ENCODE data around the gene LTB4R. TPM values are rescaled to one million over a fixed set of nuclear protein-coding genes. Genes with fewer than 3 reads are reported as not detected.
A peak's percentile ranks its signal among the peaks of the same experiment; 100 is the strongest.

Gene LTB4R
- total RNA-seq, 1 experiment from 2014 or later, result 11.1 TPM

GRCh38 chr14:24298892-24299254, 12.4 kb upstream of the LTB4R start:
- peak; percentile 33 for DNase-seq (ENCODE audit: extremely low read depth, low read depth)

DNA sequence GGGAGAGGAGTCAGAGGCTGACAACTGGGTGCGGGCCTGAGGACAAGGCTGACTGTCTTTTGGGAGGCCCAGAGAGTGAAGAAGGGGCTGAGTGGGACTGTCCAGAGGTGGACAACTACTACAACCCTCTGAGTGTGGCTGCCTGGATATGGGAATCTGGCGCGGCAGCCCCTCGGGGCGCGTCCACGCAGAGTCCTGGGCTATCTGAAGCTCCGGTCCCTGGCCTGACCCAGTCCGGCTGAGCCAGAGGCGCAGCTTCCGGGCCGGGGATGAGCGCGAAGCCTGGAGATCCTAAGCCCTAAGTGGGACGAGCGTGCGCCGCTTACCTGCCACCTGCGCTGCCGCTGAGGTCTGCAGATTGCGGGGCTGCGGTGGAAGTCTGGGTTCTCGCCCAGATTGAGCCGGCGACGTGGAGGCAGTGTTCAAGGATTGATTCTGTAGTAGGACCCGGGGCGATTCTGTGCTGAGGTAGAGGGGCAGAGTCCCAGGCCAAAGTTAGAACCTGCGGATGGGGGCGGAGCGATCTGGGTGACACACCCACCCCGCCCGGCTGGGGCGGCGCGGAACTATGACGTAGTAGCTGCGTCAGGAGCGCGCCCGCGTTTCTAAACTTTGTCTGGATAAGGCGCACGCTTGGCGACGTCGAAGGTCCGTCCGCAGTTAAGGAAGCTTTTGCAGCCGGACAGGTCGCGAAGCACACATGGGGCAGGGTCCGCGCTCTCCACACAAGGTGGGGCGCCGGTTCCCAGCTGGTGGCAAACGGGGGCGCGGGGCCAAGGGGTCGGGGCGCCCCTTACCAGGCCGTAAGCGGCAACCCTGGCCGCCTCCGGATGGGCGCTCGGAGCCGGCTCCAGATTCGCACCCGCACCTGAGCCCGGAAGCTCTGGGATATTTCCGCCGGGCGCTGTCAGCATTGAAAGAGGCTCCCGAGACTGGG, 11.8 kb upstream of the LTB4R start, which contains the start of the genes DHRS1 and NOP9:
Gene DHRS1, minus strand, starts transcription at position 526 of the 937 bp plus-strand sequence. CDS start 674 bp downstream, outside the sequence.
Gene NOP9, plus strand, starts transcription at position 596 of the 937 bp plus-strand sequence. Its CDS starts 105 bp downstream, at position 701.
- DNase-seq (ENCODE audit: extremely low read depth, low read depth), result peak; percentile 85

- DNase-seq (ENCODE audit: extremely low read depth, low read depth), result no peak
Measured at GRCh38 chr14:24300326-24300980, 10.8 kb upstream of the LTB4R start.

- no peak for DNase-seq (ENCODE audit: extremely low read depth, low read depth)
Measured at GRCh38 chr14:24304019-24304387, 7.3 kb upstream of the LTB4R start.

DNA sequence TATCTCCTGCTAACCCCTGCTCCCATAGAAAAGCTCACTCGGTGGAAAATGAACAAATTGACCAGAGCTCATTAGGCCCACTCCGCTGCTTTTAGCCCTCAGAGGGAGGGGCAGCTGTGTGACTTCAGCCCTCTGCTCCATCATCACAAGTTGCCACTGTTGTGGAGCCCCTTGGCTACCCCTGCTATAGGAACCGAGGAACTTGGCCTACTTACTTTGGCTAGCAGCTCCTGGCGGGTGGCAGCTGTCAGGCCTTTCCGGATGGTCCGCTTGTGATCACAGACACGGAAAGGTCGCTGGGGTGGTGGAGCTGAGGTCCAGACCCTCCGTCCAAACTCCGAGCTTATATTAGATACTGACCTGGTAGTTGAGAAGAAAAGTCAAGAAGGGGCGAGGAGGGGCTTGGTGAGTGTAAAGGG, 4.1 kb upstream of the LTB4R start:
- no peak for DNase-seq (ENCODE audit: extremely low read depth, low read depth)

- DNase-seq (ENCODE audit: extremely low read depth, low read depth), result peak; percentile 58
Measured at GRCh38 chr14:24307575-24308341, 3.5 kb upstream of the LTB4R start, which contains the start of gene CIDEB. CIDEB (minus strand) TSS chr14:24307977; CDS start chr14:24307858, 119 bp downstream.

DNA sequence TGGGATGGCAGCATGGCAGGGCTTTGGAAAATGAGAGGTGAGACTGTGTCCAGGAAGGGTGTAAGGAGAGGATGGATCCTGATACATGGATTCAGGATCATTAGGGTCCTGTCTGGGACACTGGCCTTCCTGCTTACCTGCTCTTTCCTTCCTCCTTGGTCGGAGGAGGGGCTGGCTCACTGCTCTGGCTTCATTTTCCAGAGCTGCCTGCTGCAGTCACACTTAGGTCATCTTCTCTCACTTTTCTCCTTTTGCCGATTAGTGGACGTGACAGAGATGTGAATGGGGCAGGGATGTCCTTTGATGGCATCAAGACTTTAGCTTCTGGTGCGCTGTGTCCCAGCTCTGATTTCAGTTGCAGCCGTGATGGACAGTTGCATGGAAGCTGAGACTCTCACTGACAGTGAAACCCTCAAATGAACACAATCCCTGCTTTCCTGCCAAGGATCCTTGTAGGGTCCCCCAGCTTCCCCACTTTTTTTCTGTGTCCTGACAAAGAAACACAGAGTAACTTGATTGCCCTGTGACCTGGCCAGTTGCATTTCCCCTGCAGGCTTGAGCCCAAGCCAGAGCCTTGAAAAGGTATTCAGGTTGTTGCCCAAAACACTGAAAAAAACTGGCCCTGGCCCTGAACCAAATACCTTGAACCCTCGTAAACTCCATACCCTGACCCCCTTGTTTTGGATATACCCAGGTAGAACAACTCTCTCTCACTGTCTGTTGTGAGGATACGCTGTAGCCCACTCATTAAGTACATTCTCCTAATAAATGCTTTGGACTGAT, 2.8 kb upstream of the LTB4R start:
- DNase-seq (ENCODE audit: extremely low read depth, low read depth), result no peak

DNA sequence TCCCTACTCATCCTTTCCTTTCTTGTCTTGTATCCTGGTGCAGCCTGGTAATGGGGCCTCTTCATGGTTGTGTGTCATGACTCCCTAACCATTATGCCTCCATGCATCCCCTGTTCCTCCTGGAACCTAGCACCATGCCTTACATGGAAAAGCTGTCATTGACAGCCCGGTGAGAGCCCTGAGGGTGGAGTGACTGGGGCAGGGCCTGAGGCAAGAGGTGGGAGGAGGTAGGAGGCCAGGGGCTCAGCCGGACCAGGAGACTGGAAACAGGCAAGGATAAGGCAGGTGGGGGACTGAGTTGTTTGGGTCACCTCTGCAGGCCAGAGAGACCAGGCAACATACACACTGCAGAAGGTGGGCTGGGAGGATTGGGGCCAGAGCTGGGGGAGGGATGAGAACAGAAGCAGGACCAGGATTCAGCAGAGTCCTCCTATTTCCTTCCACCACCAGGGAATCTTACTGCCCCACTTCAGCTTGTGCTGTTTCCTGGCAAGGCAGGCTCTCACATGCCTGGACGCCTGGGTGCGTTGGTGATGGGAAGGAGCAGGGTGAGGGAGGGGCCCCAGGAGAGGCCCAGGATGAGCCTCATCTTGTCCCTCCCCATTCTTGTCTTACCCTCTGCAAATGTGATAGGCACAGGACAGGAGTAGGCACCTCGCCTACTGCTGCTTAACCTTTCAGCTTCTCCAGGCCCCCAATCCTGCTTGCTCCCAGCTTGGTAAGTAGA, 1.6 kb upstream of the LTB4R start, which contains the start of gene LTB4R2:
Gene LTB4R2, plus strand, starts transcription at position 603 of the 727 bp plus-strand sequence. CDS start 525 bp downstream, outside the sequence.
- DNase-seq (ENCODE audit: extremely low read depth, low read depth), result no peak

DNA sequence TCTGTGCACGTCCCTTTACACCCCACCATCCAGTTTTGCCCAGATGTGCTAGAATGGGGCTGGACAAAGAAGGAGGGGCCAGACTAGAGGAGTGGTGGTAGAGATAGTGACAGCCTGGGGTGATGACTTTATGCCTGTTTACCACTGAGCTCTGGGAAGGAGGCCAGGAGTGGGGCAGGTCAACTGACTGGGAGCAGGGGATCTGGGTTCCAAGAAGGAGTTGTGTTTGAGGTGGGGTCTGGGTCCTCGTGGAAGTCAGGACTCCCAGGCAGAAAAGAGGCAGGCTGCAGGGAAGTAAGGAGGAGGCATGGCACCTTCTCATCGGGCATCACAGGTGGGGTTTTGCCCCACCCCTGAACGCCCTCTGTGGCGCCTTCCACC, 1.0 kb upstream of the LTB4R start:
- no peak for DNase-seq (ENCODE audit: extremely low read depth, low read depth)

GRCh38 chr14:24311837-24312615, 724 bp downstream of the LTB4R start:
- no peak for DNase-seq (ENCODE audit: extremely low read depth, low read depth)

DNA sequence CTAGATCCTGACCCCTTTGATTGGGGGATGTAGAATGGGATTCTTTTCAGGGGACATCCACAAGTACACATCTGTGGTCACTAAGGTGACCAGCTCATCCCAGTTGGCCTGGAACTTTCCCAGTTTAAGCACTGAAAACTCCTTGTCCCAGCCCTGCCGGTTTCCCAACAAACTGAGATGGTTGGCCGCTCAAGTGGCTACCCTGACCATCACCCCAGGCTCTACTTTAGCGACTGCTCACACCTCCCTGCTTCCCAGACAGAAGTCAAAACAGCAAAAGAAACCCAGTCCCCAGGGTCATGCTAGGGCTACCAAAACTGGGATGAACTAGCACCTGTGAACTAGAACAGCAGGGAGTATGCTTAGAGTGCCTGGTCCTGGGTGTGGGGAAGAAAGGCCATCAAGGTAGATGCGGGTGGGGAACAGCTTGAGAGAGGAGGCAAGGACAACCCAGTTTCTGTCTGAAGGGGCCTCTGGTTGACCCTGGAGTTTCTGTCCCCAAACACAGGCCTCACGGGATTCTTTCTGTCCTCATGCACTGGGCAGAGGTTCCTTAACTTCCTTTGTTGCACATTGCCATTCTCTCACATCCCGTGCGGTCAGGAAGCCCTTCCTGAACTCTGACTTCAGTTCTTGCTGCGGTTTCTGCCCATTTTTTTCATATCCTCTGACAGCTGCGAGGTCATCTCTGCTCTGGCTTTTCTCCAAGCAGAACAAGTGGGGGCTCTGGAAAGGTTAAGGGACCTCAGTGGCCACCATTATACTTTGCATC, 1.6 kb downstream of the LTB4R start:
- DNase-seq (ENCODE audit: extremely low read depth, low read depth), result no peak

DNA sequence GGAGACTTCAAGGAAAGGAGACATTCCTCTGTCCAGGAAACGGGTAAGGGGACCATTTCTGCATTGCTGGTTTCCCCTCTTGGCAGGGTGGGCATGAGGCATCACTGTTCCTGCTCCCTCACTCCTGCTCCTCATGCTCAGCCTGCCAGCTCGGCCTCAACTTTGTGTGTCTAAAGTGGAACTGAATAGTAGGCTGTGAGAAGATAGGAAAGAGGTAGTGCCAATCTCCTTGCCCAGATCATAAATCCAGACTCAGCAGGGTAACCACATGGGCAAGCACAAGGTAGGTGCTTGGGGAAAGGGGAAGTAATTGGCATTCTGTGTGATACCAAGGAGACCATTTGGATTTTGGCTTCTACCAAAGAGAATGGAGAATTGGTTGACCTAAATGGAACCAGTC, 2.6 kb downstream of the LTB4R start:
- no peak for DNase-seq (ENCODE audit: extremely low read depth, low read depth)

GRCh38 chr14:24314377-24315193, 3.3 kb downstream of the LTB4R start:
- DNase-seq (ENCODE audit: extremely low read depth, low read depth), result no peak

DNA sequence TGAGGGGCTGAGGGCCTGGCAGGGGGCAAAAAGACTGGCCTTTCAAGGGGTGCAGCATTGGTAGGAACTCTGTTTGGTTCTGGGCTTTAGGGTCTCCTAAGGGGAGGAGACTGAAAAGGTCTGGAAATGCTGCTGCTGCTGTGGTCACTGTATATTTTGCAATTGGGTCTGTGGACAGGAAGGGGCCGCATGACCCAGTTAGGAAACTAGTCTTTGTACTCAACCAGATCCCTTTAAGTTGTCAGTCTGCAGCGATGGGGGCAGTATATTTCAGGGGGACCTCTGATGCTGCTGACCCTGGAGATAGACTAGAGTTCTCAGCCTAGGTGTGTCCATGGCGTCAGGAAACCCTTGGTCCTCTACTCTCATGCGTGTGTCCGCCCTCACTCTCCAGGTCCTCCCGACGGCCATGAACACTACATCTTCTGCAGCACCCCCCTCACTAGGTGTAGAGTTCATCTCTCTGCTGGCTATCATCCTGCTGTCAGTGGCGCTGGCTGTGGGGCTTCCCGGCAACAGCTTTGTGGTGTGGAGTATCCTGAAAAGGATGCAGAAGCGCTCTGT, 4.0 kb downstream of the LTB4R start:
- DNase-seq (ENCODE audit: extremely low read depth, low read depth), result no peak

DNA sequence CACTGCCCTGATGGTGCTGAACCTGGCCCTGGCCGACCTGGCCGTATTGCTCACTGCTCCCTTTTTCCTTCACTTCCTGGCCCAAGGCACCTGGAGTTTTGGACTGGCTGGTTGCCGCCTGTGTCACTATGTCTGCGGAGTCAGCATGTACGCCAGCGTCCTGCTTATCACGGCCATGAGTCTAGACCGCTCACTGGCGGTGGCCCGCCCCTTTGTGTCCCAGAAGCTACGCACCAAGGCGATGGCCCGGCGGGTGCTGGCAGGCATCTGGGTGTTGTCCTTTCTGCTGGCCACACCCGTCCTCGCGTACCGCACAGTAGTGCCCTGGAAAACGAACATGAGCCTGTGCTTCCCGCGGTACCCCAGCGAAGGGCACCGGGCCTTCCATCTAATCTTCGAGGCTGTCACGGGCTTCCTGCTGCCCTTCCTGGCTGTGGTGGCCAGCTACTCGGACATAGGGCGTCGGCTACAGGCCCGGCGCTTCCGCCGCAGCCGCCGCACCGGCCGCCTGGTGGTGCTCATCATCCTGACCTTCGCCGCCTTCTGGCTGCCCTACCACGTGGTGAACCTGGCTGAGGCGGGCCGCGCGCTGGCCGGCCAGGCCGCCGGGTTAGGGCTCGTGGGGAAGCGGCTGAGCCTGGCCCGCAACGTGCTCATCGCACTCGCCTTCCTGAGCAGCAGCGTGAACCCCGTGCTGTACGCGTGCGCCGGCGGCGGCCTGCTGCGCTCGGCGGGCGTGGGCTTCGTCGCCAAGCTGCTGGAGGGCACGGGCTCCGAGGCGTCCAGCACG, 4.7 kb downstream of the LTB4R start:
- DNase-seq (ENCODE audit: extremely low read depth, low read depth), result no peak

- no peak for DNase-seq (ENCODE audit: extremely low read depth, low read depth)
Measured at GRCh38 chr14:24316597-24316950, 5.3 kb downstream of the LTB4R start.

Measured in NCI-H460 (cell line).